Activated T-cell treated with anti-CD3 and anti-CD28 coated beads, Interleukin-2, amount 50 U/mL, for 24 hours (primary cell): ENCODE measurements around the gene CD55.

ENCODE experiments used
- DNase-seq: peaks from one replicate; pipeline ENCODE4 v3.0.0-alpha.2; 2020
- H3K27ac Mint-ChIP-seq: 2 replicates; pipeline ENCODE4 v1.8.0; 2020; ENCODE audit warnings: mild to moderate bottlenecking, mixed read lengths
- H3K27me3 Mint-ChIP-seq: 2 replicates; pipeline ENCODE4 v1.8.0; 2020; ENCODE audit warnings: mixed read lengths
- H3K36me3 Mint-ChIP-seq: 2 replicates; pipeline ENCODE4 v1.8.0; 2020; ENCODE audit warnings: low read depth, mixed read lengths
- H3K4me1 Mint-ChIP-seq: 2 replicates; pipeline ENCODE4 v1.8.0; 2020; ENCODE audit warnings: low read depth, mixed read lengths
- H3K4me3 Mint-ChIP-seq: 2 replicates; pipeline ENCODE4 v1.8.0; 2020; ENCODE audit warnings: mild to moderate bottlenecking, moderate library complexity, mixed read lengths
- H3K9me3 Mint-ChIP-seq: 2 replicates; pipeline ENCODE4 v1.8.0; 2020; ENCODE audit warnings: mixed read lengths

CD55 gene

GRCh38 chr1:207352554-207352953 is 31.1 kb downstream of the CD55 start:
- no peak for DNase-seq
- Mint-ChIP-seq H3K9me3 (peaks cover 15% of the 10 kb centered on the region), H3K4me3 (no peak overlapping the region), H3K27me3 (no peaks in the 10 kb centered on the region), H3K36me3 (peaks cover 92% of the 10 kb centered on the region), H3K4me1 (peaks cover 72% of the 10 kb centered on the region), H3K27ac (no peak overlapping the region)

DNA sequence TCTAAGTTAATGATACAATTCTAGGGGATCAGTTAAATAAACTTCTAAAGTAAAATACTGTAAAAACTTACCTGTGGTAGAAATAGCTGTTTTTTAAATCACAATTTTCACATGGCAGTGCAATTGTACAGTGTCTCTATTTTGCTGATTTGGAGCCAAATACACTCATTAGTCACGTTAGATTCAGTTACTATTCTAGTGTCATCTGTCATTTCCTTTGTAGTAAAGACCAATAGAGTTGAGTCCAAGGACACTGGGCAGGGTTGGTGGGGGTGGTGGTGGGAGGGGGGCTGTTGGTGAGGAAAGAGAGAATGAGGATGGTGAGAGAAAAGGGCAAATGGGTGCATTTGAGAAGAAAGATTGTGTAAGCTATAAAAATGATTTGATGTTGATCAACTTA is 33.6 kb downstream of the CD55 start:
- DNase-seq = no peak
- peaks cover 6% of the 10 kb centered on the region for H3K9me3 Mint-ChIP-seq
- H3K4me3 Mint-ChIP-seq = no peak overlapping the region
- H3K4me1 Mint-ChIP-seq = peaks cover 75% of the 10 kb centered on the region
- peaks cover 89% of the 10 kb centered on the region for H3K36me3 Mint-ChIP-seq
- no peaks in the 10 kb centered on the region for H3K27me3 Mint-ChIP-seq
- no peak overlapping the region for H3K27ac Mint-ChIP-seq

GRCh38 chr1:207355513-207356295 is 34.2 kb downstream of the CD55 start:
- Mint-ChIP-seq H3K9me3 (no peaks in the 10 kb centered on the region), H3K4me3 (no peak overlapping the region), H3K27ac (no peak overlapping the region), H3K27me3 (no peaks in the 10 kb centered on the region), H3K36me3 (peaks cover 83% of the 10 kb centered on the region), H3K4me1 (peaks cover 69% of the 10 kb centered on the region)
- DNase-seq = no peak

- peaks cover 39% of the 10 kb centered on the region for H3K36me3 Mint-ChIP-seq
- no peak overlapping the region for H3K4me3 Mint-ChIP-seq
- no peak overlapping the region for H3K27ac Mint-ChIP-seq
- H3K4me1 Mint-ChIP-seq = peaks cover 32% of the 10 kb centered on the region
- no peaks in the 10 kb centered on the region for H3K9me3 Mint-ChIP-seq
- no peaks in the 10 kb centered on the region for H3K27me3 Mint-ChIP-seq
- no peak for DNase-seq
These were observed 39.6 kb downstream of the CD55 start for GRCh38 chr1:207361029-207361428.

- no peaks in the 10 kb centered on the region for H3K9me3 Mint-ChIP-seq
These were observed 40.4 kb downstream of the CD55 start for GRCh38 chr1:207361889-207362288.

GRCh38 chr1:207362962-207363860 is 41.7 kb downstream of the CD55 start:
- peaks cover 18% of the 10 kb centered on the region for H3K4me1 Mint-ChIP-seq
- H3K4me3 Mint-ChIP-seq = no peak overlapping the region
- no peak overlapping the region for H3K27ac Mint-ChIP-seq
- no peak for DNase-seq
- peaks cover 37% of the 10 kb centered on the region for H3K36me3 Mint-ChIP-seq
- H3K27me3 Mint-ChIP-seq = no peaks in the 10 kb centered on the region
- H3K9me3 Mint-ChIP-seq = no peaks in the 10 kb centered on the region

More at GRCh38 chr1:207361889-207362288, 40.4 kb downstream of the CD55 start:
- Mint-ChIP-seq H3K4me3 (no peak overlapping the region), H3K27me3 (no peaks in the 10 kb centered on the region), H3K4me1 (peaks cover 27% of the 10 kb centered on the region), H3K27ac (no peak overlapping the region), H3K36me3 (peaks cover 38% of the 10 kb centered on the region)
- DNase-seq = no peak

- no peaks in the 10 kb centered on the region for H3K27me3 Mint-ChIP-seq
- no peak overlapping the region for H3K27ac Mint-ChIP-seq
These were observed 42.4 kb downstream of the CD55 start for GRCh38 chr1:207363871-207364270.

DNA sequence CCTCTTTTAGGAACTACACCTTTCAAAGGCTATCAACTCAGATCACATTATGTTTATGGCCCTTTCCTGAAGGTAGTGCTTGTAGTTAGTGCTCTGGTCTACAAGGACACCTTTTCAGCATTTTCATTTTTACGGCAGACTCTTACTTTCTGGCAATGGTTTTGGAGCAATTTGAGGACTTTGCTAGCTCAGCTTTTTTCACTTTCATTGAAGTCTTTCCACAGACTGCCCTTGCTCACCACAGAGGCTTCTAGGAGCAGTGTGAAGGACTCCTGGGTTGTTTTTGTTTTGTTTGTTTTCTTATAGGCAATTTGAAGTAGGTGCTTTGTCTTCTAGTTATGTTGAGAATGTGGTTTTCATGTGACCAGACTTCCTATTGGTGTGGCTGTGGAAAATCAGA is 43.1 kb downstream of the CD55 start:
- Mint-ChIP-seq H3K4me1 (peaks cover 10% of the 10 kb centered on the region), H3K36me3 (peaks cover 34% of the 10 kb centered on the region), H3K27ac (no peak overlapping the region), H3K27me3 (no peaks in the 10 kb centered on the region), H3K9me3 (no peaks in the 10 kb centered on the region), H3K4me3 (no peak overlapping the region)
- DNase-seq = no peak

More at GRCh38 chr1:207363871-207364270, 42.4 kb downstream of the CD55 start:
- Mint-ChIP-seq H3K36me3 (peaks cover 34% of the 10 kb centered on the region), H3K4me1 (peaks cover 11% of the 10 kb centered on the region), H3K4me3 (no peak overlapping the region), H3K9me3 (no peaks in the 10 kb centered on the region)
- no peak for DNase-seq

DNA sequence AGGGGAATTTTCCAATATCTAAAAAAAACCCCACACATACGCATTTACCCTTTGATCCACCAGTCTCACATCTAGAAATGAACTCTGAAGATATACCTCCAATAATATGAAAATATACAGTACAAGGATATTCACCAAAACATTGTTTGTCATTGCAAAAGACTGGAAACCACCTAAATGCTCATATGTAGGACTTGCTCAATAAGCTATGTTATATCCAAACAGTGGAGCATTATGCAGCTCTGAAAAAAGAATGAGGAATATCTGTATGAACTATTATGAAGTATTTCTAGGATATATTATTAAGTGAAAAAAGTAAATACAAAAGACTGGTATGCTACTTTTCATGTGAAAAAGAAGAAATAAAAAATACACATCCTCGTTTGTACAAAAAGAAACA is 43.6 kb downstream of the CD55 start:
- no peaks in the 10 kb centered on the region for H3K27me3 Mint-ChIP-seq
- H3K9me3 Mint-ChIP-seq = no peaks in the 10 kb centered on the region
- H3K27ac Mint-ChIP-seq = no peak overlapping the region
- no peak overlapping the region for H3K4me3 Mint-ChIP-seq
- H3K4me1 Mint-ChIP-seq = peaks cover 9% of the 10 kb centered on the region
- peaks cover 32% of the 10 kb centered on the region for H3K36me3 Mint-ChIP-seq
- DNase-seq = no peak

- Mint-ChIP-seq H3K27ac (no peak overlapping the region), H3K4me1 (peaks cover 17% of the 10 kb centered on the region), H3K36me3 (peaks cover 41% of the 10 kb centered on the region), H3K9me3 (peaks cover 7% of the 10 kb centered on the region), H3K27me3 (no peaks in the 10 kb centered on the region), H3K4me3 (no peak overlapping the region)
- DNase-seq = no peak
These were observed 44.5 kb downstream of the CD55 start for GRCh38 chr1:207366022-207366421.

- H3K36me3 Mint-ChIP-seq = peaks cover 5% of the 10 kb centered on the region
- H3K27ac Mint-ChIP-seq = peak overlapping the region; percentile 18
- H3K9me3 Mint-ChIP-seq = peaks cover 14% of the 10 kb centered on the region
These were observed 67.2 kb downstream of the CD55 start for GRCh38 chr1:207388721-207389120.

GRCh38 chr1:207389728-207390464 is 68.4 kb downstream of the CD55 start:
- H3K27ac Mint-ChIP-seq = peak overlapping the region; percentile 97
- H3K27me3 Mint-ChIP-seq = no peaks in the 10 kb centered on the region
- H3K9me3 Mint-ChIP-seq = peaks cover 10% of the 10 kb centered on the region
- DNase-seq = no peak
- H3K4me3 Mint-ChIP-seq = peak overlapping the region; percentile 15
- H3K4me1 Mint-ChIP-seq = peaks cover 32% of the 10 kb centered on the region
- peaks cover 5% of the 10 kb centered on the region for H3K36me3 Mint-ChIP-seq

More at GRCh38 chr1:207388721-207389120, 67.2 kb downstream of the CD55 start:
- no peak for DNase-seq
- Mint-ChIP-seq H3K27me3 (no peaks in the 10 kb centered on the region), H3K4me1 (peaks cover 31% of the 10 kb centered on the region), H3K4me3 (no peak overlapping the region)

GRCh38 chr1:207393610-207394009 is 72.1 kb downstream of the CD55 start:
- no peak for DNase-seq
- H3K9me3 Mint-ChIP-seq = peaks cover 4% of the 10 kb centered on the region

GRCh38 chr1:207396168-207396746 is 74.8 kb downstream of the CD55 start:
- Mint-ChIP-seq H3K27ac (no peak overlapping the region), H3K36me3 (no peaks in the 10 kb centered on the region), H3K4me3 (no peak overlapping the region), H3K27me3 (no peaks in the 10 kb centered on the region), H3K4me1 (peaks cover 20% of the 10 kb centered on the region), H3K9me3 (peaks cover 6% of the 10 kb centered on the region)
- no peak for DNase-seq

More at GRCh38 chr1:207393610-207394009, 72.1 kb downstream of the CD55 start:
- no peak overlapping the region for H3K4me3 Mint-ChIP-seq
- peaks cover 37% of the 10 kb centered on the region for H3K4me1 Mint-ChIP-seq
- H3K36me3 Mint-ChIP-seq = no peaks in the 10 kb centered on the region
- H3K27me3 Mint-ChIP-seq = no peaks in the 10 kb centered on the region
- H3K27ac Mint-ChIP-seq = no peak overlapping the region
